Measurements from ENCODE around the gene COX19. TPM values are rescaled to one million over a fixed set of nuclear protein-coding genes. Genes with fewer than 3 reads are reported as not detected.

The COX19 gene
- total RNA-seq, 1 experiment from 2014 or later, result 37.4 TPM

GRCh38 chr7:996079-996872 lies 20.9 kb upstream of the COX19 start:
- H3K9me3 Mint-ChIP-seq (ENCODE audit: low read depth, unreplicated experiment), result no peaks in the 10 kb centered on the region
- BruUV-seq (replicated peaks), result no TSS peak
- intact Hi-C loops (cut with micrococcal nuclease; ENCODE audit: unreplicated experiment), result no loop called here
- CTCF ChIA-PET, result interaction anchor here (4.4 kb wide), 1 partner anchor 70 kb away, joined by 153 read pairs; no protein-coding TSS in a partner anchor
- no peak overlapping the region for H3K27ac Mint-ChIP-seq (ENCODE audit: unreplicated experiment)
- H3K36me3 Mint-ChIP-seq (ENCODE audit: insufficient read depth, unreplicated experiment), result peaks cover 65% of the 10 kb centered on the region
- H3K4me3 Mint-ChIP-seq (ENCODE audit: low read depth, unreplicated experiment), result no peak overlapping the region
- no peak for DNase-seq
- H3K4me1 Mint-ChIP-seq (ENCODE audit: low read depth, unreplicated experiment), result peaks cover 9% of the 10 kb centered on the region
- peak; percentile 11 for TF ChIP-seq CTCF (IDR thresholded peaks at IDR 0.05; ENCODE audit: unreplicated experiment)
- H3K27me3 Mint-ChIP-seq (ENCODE audit: unreplicated experiment), result no peaks in the 10 kb centered on the region

- H3K4me3 Mint-ChIP-seq (ENCODE audit: low read depth, unreplicated experiment), result no peak overlapping the region
- H3K36me3 Mint-ChIP-seq (ENCODE audit: insufficient read depth, unreplicated experiment), result peaks cover 58% of the 10 kb centered on the region
- H3K27me3 Mint-ChIP-seq (ENCODE audit: unreplicated experiment), result no peaks in the 10 kb centered on the region
- peaks cover 9% of the 10 kb centered on the region for H3K4me1 Mint-ChIP-seq (ENCODE audit: low read depth, unreplicated experiment)
- no peak for DNase-seq
- CTCF ChIA-PET, result interaction anchor here (4.4 kb wide), 1 partner anchor 71 kb away, joined by 153 read pairs; no protein-coding TSS in a partner anchor
- H3K9me3 Mint-ChIP-seq (ENCODE audit: low read depth, unreplicated experiment), result no peaks in the 10 kb centered on the region
- intact Hi-C loops (cut with micrococcal nuclease; ENCODE audit: unreplicated experiment), result no loop called here
- TF ChIP-seq CTCF (IDR thresholded peaks at IDR 0.05; ENCODE audit: unreplicated experiment), result no peak
- no TSS peak for BruUV-seq (replicated peaks)
- no peak overlapping the region for H3K27ac Mint-ChIP-seq (ENCODE audit: unreplicated experiment)
These were observed 20.2 kb upstream of the COX19 start for GRCh38 chr7:995571-995970.

GRCh38 chr7:994592-995308 lies 19.4 kb upstream of the COX19 start:
- TF ChIP-seq CTCF (IDR thresholded peaks at IDR 0.05; ENCODE audit: unreplicated experiment), result no peak
- H3K4me1 Mint-ChIP-seq (ENCODE audit: low read depth, unreplicated experiment), result peaks cover 9% of the 10 kb centered on the region
- no peaks in the 10 kb centered on the region for H3K9me3 Mint-ChIP-seq (ENCODE audit: low read depth, unreplicated experiment)
- no TSS peak for BruUV-seq (replicated peaks)
- no peak for DNase-seq
- H3K4me3 Mint-ChIP-seq (ENCODE audit: low read depth, unreplicated experiment), result no peak overlapping the region
- H3K27ac Mint-ChIP-seq (ENCODE audit: unreplicated experiment), result no peak overlapping the region
- intact Hi-C loops (cut with micrococcal nuclease; ENCODE audit: unreplicated experiment), result no loop called here
- CTCF ChIA-PET, result interaction anchor here (1.0 to 4.4 kb wide), 3 partner anchors 63 to 181 kb away, joined by 4 to 153 read pairs (median 4); no protein-coding TSS in a partner anchor
- peaks cover 53% of the 10 kb centered on the region for H3K36me3 Mint-ChIP-seq (ENCODE audit: insufficient read depth, unreplicated experiment)
- H3K27me3 Mint-ChIP-seq (ENCODE audit: unreplicated experiment), result no peaks in the 10 kb centered on the region

GRCh38 chr7:992709-993607 lies 17.6 kb upstream of the COX19 start:
- H3K27me3 Mint-ChIP-seq (ENCODE audit: unreplicated experiment), result no peaks in the 10 kb centered on the region
- BruUV-seq (replicated peaks), result no TSS peak
- peaks cover 50% of the 10 kb centered on the region for H3K36me3 Mint-ChIP-seq (ENCODE audit: insufficient read depth, unreplicated experiment)
- peak; percentile 99 for DNase-seq
- H3K4me3 Mint-ChIP-seq (ENCODE audit: low read depth, unreplicated experiment), result peak overlapping the region; percentile 36
- peaks cover 13% of the 10 kb centered on the region for H3K4me1 Mint-ChIP-seq (ENCODE audit: low read depth, unreplicated experiment)
- TF ChIP-seq CTCF (IDR thresholded peaks at IDR 0.05; ENCODE audit: unreplicated experiment), result peak; percentile 100
- intact Hi-C loops (cut with micrococcal nuclease; ENCODE audit: unreplicated experiment), result loop anchor here (1.0 to 2.0 kb wide), 2 partner anchors 72 to 184 kb away; no protein-coding TSS in a partner anchor
- peak overlapping the region; percentile 87 for H3K27ac Mint-ChIP-seq (ENCODE audit: unreplicated experiment)
- CTCF ChIA-PET, result interaction anchor here (0.5 to 4.4 kb wide), 21 partner anchors 12 to 193 kb away, joined by 3 to 153 read pairs (median 4); partner anchors contain the start of gene GPR146
- no peaks in the 10 kb centered on the region for H3K9me3 Mint-ChIP-seq (ENCODE audit: low read depth, unreplicated experiment)
